Epithelial cell of prostate (primary cell): Measurements from ENCODE around the gene PTPN12.
A peak's percentile ranks its signal among the peaks of the same experiment; 100 is the strongest.
"Not testable (repeated sequence)": the region's sequence is repeated elsewhere in the genome, so short reads cannot be mapped to it uniquely, and the experiment has no call there.

Experiments
- DNase-seq: peaks from one replicate; pipeline ENCODE4 v3.0.0-alpha.2; 2011; ENCODE audit warnings: low read depth, low spot score
- H3K27ac ChIP-seq: fragments of 450-650 bp; 2 replicates; pipeline ENCODE4 v1.5.1; 2017; ENCODE audit warnings: mild to moderate bottlenecking

The PTPN12 gene

GRCh38 chr7:77537778-77538280, 734 bp downstream of the PTPN12 start:
- DNase-seq: no peak
- peak overlapping the region; percentile 99 for H3K27ac ChIP-seq

GRCh38 chr7:77538281-77539212, 1.5 kb downstream of the PTPN12 start:
- peak overlapping the region; percentile 99 for H3K27ac ChIP-seq
- peak; percentile 48 for DNase-seq

- H3K27ac ChIP-seq: peak overlapping the region; percentile 99
These were observed 3.3 kb downstream of the PTPN12 start for GRCh38 chr7:77540402-77540822.

GRCh38 chr7:77540993-77541392, 3.9 kb downstream of the PTPN12 start:
- H3K27ac ChIP-seq: peak overlapping the region; percentile 99
- not testable (repeated sequence) for DNase-seq

More at GRCh38 chr7:77540402-77540822, 3.3 kb downstream of the PTPN12 start:
- no peak for DNase-seq

- H3K27ac ChIP-seq: peak overlapping the region; percentile 99
- no peak for DNase-seq
These were observed 5.3 kb downstream of the PTPN12 start for GRCh38 chr7:77542409-77542808.

- H3K27ac ChIP-seq: peak overlapping the region; percentile 99
- DNase-seq: no peak
These were observed 5.8 kb downstream of the PTPN12 start for GRCh38 chr7:77542895-77543294.

- H3K27ac ChIP-seq: no peak overlapping the region
- no peak for DNase-seq
These were observed 6.8 kb downstream of the PTPN12 start for GRCh38 chr7:77543910-77544309.

GRCh38 chr7:77544518-77544917, 7.4 kb downstream of the PTPN12 start:
- H3K27ac ChIP-seq: no peak overlapping the region
- no peak for DNase-seq

GRCh38 chr7:77548206-77548605, 11.1 kb downstream of the PTPN12 start:
- H3K27ac ChIP-seq: no peak overlapping the region
- DNase-seq: no peak

- no peak overlapping the region for H3K27ac ChIP-seq
- no peak for DNase-seq
These were observed 12.2 kb downstream of the PTPN12 start for GRCh38 chr7:77549106-77549870.

- no peak overlapping the region for H3K27ac ChIP-seq
- no peak for DNase-seq
These were observed 13.5 kb downstream of the PTPN12 start for GRCh38 chr7:77550586-77550985.

GRCh38 chr7:77553123-77553522, 16.0 kb downstream of the PTPN12 start:
- no peak for DNase-seq
- no peak overlapping the region for H3K27ac ChIP-seq

GRCh38 chr7:77558284-77558967, 21.3 kb downstream of the PTPN12 start:
- DNase-seq: no peak
- no peak overlapping the region for H3K27ac ChIP-seq

- DNase-seq: no peak
- peak overlapping the region; percentile 2 for H3K27ac ChIP-seq
These were observed 24.3 kb downstream of the PTPN12 start for GRCh38 chr7:77561352-77561751.

- DNase-seq: no peak
- no peak overlapping the region for H3K27ac ChIP-seq
These were observed 26.2 kb downstream of the PTPN12 start for GRCh38 chr7:77563275-77563674.

- DNase-seq: no peak
These were observed 28.8 kb downstream of the PTPN12 start for GRCh38 chr7:77565917-77566316.

GRCh38 chr7:77566421-77566820, 29.3 kb downstream of the PTPN12 start:
- DNase-seq: no peak
- peak overlapping the region; percentile 36 for H3K27ac ChIP-seq

More at GRCh38 chr7:77565917-77566316, 28.8 kb downstream of the PTPN12 start:
- H3K27ac ChIP-seq: peak overlapping the region; percentile 36

- DNase-seq: no peak
- peak overlapping the region; percentile 19 for H3K27ac ChIP-seq
These were observed 32.6 kb downstream of the PTPN12 start for GRCh38 chr7:77569514-77570232.

GRCh38 chr7:77570330-77571011, 33.4 kb downstream of the PTPN12 start:
- DNase-seq: no peak
- peak overlapping the region; percentile 19 for H3K27ac ChIP-seq
